Fibroblast of skin of scalp (primary cell): Measurements from ENCODE around the gene TUBB2B.
A peak's percentile ranks its signal among the peaks of the same experiment; 100 is the strongest.

Experiments used
- DNase-seq: peaks from one replicate; pipeline ENCODE4 v3.0.0-alpha.2; 2013

The TUBB2B gene

DNA sequence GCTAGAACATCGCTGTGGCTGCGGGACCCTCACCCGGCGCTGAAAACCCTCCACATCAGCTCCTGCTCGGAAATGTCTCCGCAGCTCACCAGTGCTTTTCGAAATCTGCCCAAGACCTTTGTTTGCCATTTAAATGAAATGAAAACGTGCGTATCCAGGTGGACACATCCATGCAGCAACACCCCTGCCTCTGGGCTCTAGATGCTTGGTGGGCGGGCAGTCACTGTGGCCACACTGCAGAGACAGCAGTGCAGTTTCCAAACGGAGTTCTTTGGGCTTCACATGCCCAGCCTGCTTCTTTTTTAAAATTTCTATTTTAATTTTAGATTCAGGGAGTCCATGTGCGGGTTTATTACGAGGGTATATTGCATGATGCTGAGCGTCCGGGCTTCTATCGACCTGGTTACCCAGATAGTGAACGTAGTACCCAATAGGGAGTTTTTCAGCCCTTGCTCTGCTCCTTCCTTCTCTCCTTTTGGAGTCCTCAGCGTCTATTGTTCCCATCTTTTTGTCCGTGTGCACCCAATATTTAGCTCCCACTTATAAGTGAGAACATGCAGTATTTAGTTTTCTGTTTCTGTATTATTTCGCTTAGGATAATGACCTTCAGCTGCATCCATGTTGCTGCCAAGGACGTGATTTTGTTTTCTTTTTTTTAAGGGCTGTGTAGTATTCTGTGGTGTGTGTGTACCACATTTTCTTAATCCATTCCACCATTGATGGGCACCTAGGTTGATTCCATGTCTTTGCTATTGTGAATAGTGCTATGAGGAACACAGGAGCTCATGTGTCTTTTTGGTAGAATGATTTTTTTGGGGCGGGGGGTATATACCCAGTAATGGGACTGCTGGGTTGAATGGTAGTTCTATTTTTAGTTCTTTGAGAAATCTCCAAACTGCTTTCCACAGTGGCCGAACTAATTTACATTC is 4.8 kb upstream of the TUBB2B start:
- DNase-seq, result no peak

DNA sequence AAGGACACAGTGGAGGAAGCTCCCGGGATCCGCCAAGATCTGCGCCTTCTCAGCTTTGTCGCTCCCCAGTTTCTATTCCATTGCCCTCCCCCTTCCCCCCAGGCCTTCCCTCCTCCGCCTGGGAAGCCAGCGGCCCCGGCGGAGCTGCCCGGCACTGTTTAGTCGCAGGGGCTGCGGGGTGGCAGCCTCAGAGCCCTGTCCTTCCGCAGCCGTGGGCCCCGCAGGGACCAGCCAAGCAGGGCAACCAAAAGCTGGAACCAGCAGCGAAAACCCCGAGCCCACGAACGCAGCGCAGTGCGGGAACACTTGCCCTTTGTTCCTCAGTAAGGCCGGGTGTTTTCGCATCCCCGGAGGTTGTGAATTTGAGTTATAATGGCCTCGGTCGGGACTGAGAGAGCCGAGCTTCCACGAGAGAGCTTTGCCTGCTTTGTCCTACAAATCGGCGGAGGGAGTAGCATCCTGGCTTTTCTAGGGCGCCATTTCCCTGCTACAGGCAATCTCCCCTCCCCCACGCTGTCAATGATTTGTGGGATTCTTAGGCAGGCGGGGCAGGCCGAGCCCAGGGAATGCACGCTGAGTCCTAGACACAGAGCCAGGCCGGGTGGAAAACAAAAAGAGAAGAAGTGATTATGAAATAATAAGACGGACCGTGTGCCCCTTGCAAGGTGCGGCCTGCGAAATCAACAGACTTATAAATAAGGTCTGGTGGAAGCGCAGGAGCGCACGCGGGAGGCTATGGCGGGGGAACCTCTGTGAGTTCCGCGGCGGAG is 4.0 kb upstream of the TUBB2B start:
- peak; percentile 83 for DNase-seq

DNA sequence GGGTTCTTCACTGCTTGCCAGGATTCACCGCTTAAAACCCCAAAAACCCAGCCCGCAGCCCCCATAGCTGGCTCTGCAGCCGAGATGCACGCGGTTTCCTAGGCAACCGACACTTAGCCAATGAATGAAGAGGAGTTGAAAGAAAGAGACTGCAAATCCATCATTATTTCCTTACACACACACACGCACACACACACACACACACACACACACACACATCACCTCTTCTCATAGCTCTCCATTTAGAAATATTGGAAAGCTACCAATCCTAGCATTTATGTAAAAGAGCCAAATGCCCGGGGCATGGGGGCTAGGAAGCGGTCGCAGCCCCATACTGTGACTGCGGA is 3.4 kb upstream of the TUBB2B start:
- peak; percentile 61 for DNase-seq

DNA sequence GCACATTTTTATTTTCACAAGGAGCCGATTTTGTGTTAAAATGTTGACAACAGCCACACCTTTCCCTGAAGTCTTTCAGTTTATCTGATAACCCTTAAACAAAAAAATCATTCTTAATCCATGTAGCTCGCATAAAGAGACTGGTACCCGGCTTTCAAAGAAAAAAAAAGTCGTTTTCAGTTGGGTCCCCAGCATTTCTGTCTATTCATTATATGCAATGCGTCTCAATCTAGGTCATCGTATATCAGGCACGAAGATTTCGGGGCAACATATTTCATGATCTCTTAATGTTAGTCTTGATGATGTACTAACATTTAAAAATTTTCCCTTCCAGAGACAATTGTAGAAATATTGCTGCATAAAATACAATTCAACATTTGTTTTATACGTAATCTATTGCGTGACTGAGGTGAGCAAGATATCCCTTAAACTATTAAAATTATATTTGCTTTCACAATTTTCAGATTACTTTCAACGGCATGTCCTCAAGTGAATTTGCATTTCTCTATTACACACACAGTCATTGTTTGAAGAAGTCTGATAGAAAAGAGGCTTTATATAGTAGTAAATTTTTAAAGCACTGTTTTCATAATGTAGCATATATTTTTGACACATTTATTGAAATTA is 2.9 kb upstream of the TUBB2B start:
- DNase-seq, result no peak

DNA sequence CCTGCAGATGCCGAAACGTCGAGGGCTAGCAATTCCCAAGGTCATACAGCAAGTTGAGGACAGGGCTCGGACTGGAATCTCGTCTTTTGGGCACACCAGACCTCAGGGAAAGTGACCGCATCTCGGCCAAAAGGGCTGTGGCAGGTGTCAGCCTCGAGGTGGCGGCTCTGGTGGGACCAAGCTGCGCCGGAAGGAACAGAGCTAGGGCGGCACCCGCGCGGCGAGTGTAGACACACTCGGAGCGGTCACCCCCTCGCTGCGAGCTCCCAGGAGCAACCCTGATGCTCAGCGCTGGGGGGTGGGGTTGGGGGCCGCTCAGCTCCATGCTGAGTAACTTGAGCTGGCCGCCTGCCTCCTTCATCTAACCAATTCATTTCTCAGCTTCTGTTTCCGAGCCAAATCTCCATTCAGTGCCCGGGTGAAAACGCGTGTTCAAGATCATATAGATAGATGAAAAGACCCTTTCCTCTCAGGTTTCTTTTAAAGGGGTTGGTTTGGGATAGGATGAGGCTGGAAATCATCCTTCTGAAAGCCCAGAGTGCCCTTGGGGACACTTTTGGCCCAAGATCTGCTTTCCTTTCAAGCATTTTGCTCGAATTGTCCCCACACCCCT is 2.2 kb upstream of the TUBB2B start:
- DNase-seq, result peak; percentile 18

DNA sequence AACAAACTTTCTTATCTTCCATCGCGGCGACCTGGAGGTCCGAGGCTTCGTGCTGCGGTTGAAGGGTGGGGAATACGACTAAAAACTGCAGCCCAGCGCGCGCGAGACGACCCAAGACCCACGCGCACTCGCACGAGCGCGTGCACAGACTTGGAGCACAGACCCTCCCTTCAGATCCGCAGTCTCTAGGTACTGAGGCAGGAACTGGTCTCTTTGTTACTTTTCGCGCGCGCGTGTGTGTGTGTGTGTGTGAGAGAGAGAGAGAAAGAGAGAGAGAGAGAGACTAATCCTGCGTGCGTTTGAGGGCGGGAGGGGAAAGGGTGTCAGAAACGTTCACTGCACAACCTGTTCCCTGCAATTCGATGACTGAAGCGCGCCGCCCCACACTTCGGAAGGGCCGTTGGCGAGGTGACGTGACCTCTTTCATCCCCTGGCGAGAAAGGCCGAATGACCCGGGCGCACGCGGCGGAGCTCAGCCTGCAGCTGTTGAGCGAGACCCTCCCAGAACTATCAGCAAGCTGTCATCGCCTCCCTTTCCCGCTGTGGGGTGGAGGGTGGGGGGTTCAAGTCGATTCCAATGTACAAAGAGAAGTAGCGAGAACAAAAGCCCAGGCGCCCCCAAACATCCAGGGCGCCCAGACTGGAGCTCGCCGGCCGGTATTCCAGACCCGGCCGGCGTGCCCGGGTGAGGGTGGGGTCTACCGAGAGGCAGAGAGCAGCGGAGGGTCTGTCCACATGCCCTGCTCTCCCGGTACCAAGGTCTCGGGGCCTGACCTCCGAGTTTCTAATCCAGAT is 1.5 kb upstream of the TUBB2B start:
- no peak for DNase-seq

DNA sequence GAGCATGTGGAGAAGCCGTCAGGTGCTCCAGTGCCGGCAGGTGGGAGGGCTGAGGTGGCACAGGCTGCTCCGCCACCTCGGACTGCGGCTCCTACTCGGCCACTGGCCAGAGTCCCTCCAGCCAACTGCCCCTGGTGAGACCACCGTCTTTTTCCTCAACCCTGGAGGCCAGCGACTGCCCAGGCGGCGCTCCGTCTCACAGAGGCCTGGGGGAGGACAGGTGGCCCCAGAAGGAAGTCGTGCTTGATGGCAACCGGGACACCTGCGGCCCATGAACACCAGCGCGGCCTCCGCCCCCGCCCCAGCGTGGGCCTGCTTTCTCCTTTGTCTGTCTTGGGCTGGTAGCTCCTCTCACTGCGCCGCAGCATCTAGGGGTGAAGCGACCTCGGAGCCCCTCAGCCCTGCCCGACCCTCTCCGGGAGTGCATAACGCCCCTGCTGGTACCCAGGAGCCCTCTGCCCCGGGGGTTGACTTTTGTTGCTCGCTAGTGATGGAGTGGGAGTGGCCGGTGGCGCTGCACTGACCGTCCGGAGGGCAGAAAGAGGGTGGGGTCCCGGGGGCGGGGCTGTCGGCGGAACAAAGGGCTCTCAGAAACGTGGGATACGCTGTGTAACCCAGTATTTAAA is 706 bp upstream of the TUBB2B start:
- no peak for DNase-seq

DNA sequence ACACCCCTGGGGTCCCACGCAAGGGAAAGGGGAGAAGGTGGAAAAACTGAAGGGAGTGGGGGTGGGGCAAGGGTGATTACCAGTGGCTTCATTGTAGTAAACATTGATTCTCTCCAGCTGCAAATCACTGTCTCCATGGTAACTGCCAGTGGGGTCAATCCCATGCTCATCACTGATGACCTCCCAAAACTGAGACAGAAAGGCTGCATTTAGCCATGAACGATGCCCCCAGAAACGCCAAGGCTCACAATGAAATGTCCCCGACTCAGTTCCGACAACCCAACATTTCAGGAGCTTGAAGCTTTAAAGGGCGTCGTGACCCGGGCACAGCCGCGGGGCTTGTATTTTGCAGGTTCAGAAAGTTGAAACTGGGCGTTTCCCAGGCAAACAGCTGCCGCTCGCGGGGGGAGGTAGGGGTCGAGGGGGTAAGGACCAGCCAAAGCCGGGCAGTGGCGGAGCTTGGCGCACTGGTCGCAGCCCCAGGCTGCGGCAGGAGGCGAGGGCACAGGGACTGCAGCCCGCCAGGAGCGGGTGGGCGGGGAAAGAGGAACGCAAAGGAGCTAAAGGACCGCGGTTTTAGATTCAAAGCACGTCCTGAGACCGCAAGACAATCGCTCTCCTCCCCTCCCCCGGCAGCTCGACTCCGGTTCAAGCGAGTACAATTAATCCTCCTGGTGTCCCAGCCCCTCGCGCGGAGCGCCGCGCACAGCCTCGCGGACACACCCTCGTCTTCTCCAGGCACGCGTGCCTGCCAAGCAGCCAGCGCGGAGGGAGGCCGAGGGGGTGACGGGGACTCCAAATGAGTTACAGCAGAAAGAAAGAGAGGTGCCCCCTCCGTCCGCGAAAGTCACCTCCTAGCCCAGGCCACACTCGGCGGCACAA is 731 bp downstream of the TUBB2B start:
- peak; percentile 38 for DNase-seq

DNA sequence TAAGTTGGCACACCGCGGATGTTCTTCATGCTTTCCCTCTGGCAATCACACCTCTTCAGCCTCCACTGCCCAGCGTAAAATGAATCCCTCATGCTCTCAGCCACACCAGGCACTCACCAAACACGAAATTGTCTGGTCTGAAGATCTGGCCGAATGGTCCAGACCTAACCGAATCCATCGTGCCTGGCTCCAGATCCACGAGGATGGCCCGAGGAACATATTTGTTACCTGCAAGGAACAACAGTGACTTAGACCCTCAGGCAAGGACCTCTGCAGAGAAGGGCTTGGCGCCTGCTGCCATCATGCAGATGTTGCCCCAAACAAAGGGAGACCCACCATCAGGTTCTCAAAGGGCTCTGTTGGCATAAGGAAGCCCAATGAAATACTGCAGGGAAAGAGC is 1.4 kb downstream of the TUBB2B start:
- no peak for DNase-seq

DNA sequence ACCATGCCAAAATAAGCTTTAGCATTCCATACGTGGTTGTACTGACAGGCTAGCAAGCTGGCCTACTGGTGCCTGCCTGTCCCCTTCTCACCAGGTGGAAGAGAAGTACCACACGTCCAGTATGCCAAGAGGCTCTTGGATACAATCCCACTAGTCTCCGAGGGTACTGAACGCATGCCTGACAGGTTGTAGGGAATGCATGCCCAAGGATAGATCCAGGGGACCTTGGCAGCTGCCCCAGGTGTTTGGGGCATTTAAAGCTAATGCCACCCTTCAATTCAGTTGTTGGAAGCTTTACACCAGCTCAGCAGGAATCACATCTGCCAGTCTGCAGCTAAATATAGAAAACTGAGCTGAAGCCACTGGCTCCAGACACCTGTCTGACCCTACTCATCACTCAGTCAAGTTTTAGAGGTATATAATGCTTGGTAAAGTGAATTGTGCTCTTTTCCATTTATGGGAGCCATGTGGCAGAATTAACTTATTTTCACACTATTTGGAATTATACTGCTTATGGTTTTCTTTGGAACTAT is 4.9 kb downstream of the TUBB2B start:
- DNase-seq, result no peak

DNA sequence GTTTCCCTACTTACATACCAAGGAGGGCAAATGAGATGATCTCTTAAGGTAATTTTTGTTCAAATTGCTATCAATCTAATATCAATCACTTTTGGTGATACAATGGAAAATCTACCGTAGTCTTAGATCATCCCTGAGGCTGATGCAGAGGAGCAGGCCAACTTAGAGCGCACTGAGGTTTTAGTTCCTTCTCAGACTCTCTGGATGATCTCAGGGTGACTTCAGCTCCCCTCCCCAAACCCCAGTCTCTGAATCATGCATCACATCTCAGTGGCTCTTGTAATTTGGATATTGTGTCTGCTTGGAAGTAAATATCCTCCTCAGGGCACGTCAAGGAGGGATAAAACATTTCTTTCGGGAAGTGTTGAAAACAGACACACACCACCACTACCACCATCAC is 5.9 kb downstream of the TUBB2B start:
- no peak for DNase-seq

DNA sequence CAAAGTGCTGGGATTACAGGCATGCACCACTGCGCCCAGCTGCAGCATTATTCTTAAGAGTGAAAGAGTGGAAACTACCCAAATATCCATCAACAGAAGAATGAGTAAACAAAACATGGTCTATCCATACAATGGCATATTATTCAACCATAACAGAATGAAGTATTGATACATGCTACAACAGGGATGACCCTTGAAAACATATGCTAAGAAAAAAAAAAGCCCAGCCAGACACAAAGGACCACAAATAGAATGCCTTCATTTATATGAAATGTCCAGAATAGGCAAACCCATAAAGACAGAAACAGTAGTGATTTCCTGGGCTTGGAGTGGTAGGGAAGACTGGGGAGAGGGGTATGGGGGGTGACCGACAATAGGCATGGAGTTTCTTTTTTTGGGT is 7.1 kb downstream of the TUBB2B start:
- DNase-seq, result no peak

DNA sequence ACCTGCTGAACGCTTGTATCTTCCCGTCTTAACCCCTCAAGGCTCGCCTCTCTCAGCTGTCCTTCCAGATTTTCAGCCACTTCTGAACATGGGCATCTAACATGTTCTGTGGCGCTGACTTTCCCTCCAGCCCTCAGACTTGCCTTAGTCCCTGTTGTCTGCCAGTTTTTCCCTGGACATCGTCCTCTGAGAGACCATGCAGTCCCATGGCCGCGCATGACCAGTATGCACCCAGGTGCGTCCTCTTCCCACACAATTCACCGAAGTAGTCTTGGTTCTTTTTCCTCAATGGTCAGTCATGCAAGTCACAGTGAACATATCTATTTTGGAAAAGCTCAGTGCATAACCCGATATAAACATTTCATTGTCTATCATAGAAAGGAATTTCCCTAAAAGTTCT is 9.2 kb downstream of the TUBB2B start:
- DNase-seq, result no peak

DNA sequence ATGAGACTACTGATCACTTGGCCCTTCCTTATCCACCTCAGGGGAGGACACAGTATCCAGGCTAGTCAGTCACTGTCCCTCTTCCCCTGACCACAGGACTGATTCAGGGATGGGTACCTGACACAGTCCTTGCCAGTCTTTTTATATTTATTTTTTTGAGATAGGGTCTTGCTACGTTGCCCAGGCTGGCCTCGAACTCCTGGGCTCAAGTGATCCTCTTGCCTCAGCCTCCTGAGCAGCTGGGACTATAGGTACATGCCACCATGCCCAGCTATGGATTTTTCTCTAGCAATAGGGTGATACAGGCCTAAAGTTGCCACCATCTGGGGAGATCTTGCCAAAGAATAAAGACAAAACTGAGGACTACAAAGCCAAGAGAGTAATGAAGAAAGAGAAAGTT is 10.2 kb downstream of the TUBB2B start:
- DNase-seq, result no peak

DNA sequence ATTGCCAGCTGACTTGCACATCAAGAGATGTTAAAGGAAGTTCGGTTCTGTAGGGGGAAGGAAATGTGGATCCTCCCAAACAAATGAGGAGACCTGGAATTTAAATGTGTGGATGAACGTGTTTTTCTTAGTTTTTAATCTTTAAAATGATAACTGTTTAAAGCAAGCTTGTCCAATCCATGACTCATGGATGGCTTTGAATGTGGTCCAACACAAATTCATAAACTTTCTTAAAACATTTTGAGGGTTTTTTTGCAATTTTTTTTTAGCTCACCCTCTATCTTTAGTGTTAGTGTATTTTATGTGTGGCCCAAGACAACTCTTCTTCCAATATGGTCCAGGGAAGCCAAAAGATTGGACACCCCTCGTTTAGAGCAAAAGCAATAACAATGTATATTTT is 12.6 kb downstream of the TUBB2B start:
- DNase-seq, result peak; percentile 57

DNA sequence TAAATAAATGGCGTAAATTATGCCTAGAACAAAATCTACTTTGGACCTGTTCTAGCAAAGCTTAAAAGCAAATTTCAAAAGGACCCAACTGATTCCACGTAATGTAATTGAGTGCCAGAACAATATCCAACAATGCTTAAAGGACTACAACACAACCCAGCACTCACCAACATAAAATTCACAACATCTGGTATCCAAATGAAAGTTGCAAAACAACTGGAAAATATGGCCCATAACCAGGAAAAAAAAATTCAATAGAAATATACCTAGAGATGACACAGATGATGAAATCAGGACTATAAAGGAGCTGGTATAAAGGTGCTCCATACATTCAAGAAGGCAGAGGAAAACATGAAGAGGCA is 14.1 kb downstream of the TUBB2B start:
- no peak for DNase-seq

DNA sequence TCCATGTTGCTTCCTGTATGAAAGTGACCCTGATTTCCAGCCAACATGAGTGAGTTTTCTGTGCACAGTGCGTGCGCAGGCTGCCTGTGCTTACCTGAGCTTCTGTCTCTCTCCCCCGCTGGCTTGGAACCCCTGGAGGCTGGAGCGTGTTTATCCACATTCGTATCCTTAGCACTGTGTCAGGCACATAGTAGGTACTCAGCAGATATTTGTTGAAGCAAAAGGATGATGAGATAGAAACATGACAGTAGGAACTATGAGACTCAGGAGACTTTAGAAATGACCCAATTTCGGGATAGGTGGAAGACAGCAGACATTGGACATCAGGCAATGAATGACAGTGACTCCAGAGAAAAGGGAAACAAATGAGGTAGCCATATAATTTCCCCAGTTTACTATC is 15.2 kb downstream of the TUBB2B start:
- no peak for DNase-seq

DNA sequence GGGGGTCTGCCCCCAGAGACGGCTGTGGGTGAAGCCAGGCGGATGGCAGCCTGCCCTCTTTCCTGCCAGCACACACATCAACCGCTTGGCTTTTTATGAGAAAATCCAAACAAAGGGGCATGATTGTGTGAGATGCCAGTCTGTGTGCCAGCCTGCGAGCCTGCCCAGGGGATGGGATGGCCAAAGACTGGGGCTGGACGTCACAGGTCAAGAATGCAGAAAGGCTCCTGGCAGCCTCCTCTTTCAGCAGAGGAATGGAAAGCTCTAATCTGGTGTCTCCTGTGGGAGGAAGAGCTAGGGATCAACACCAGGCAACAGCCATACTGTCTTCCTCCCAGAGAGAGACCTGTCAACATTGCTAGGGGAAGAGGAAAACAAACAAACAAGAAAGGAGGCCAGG is 15.8 kb downstream of the TUBB2B start:
- DNase-seq, result no peak

DNA sequence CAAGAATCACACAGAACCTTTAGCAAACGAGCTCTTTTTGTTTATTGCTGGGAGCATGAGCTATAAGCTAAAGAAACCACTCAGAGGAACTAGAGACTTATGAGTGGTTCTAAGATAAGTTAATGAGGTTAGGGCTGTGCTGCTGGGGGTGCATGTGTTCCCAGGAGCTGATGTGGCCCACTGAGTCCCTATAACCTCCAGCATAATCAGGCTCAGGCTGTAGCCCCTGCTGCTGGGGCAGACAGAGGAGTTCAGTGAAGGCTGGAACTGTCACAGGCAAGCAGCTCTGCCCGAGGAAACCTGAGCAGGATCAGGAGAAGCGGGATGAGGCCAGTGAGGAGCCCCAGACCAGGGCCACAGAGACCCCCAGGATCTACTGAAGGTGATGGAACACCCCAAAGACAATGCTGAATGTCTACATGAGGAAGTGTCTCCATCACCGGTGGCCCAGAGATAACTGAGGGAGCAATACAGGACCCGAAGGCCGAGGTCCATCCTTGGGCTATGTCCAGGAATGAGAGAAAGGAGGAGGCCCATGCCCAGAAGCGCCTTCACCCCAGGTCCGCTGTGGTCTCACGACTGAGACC is 17.3 kb downstream of the TUBB2B start:
- no peak for DNase-seq
